ENCODE results near the gene ITSN1. TPM values are rescaled to one million over a fixed set of nuclear protein-coding genes. Genes with fewer than 3 reads are reported as not detected.

The ITSN1 gene
- total RNA-seq (10 to 100 TPM; 17.1 to 83.5 (median 47.7) TPM), polyA plus RNA-seq (10 to 100 TPM in 1 of 3 donors, 1 to 10 TPM in 2; 6.0 to 10.7 (median 9.4) TPM)
- long read RNA-seq, donor 1: 0 reads
- long read RNA-seq, donor 2, partial matches to known transcripts: 521 of 527 reads
- long read RNA-seq, donor 2, other reads (novel, unspliced or antisense): 5 of 527 reads
- long read RNA-seq, donor 3: 0 reads
- long read RNA-seq, donor 4: 0 reads
- long read RNA-seq, donor 5: 0 reads
- long read RNA-seq, donor 6, full-length matches to known transcripts: 6 of 6 reads
- long read RNA-seq, donor 6, partial matches to known transcripts: 0 of 6 reads
- long read RNA-seq, donor 6, other reads (novel, unspliced or antisense): 0 of 6 reads
- long read RNA-seq, donor 7: 0 reads
- long read RNA-seq, donor 8, partial matches to known transcripts: 7 of 7 reads
- long read RNA-seq, donor 8, other reads (novel, unspliced or antisense): 0 of 7 reads
- long read RNA-seq, donor 9, partial matches to known transcripts: 0 of 1 reads
- long read RNA-seq, donor 9, other reads (novel, unspliced or antisense): 0 of 1 reads
- long read RNA-seq, donor 10: 0 reads

DNA sequence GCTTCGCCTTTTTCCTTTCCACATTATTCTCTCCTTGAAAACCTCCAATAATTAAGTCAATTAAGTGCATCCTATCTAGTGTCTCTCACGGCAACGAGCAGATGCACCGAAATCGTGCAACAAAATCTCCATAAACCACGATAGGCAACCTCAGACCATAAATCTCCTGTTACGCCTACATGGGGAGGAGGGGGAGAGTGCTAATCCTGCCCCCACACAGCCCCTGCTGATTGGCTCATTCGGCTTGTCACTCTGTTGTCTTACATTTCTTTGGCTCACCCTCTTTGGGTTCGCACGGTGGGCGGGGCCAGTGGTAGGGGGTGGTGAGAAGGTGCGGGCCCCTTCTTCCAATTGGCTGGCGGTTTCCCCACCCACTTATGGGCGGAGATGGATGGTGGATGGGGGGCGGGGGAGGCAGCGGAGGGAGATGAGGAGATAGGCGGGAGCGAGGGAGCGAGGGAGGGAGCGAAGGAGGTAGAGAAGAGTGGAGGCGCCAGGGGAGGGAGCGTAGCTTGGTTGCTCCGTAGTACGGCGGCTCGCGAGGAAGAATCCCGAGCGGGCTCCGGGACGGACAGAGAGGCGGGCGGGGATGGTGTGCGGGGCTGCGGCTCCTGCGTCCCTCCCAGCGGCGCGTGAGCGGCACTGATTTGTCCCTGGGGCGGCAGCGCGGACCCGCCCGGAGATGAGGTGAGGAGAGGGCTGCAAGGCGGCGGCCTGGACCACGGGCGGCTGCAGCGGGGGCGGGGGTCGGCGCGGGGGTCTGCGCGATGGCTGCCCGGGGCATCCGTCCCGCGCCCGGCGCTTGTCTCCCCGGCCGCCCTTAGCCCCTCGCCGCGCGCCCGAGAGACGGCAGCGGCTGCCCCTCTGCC, at the start of gene ITSN1:
ITSN1 (plus strand) TSS at position 475 of the 869 bp plus-strand sequence. CDS start 76,328 bp downstream, outside the sequence.
- 1% methylated on average over 41 to 70 of the region's 71 CpGs for WGBS, 5 donors
- no peaks in the 10 kb centered on the region for H3K9me3 ChIP-seq
- TF ChIP-seq, protein P1, sequence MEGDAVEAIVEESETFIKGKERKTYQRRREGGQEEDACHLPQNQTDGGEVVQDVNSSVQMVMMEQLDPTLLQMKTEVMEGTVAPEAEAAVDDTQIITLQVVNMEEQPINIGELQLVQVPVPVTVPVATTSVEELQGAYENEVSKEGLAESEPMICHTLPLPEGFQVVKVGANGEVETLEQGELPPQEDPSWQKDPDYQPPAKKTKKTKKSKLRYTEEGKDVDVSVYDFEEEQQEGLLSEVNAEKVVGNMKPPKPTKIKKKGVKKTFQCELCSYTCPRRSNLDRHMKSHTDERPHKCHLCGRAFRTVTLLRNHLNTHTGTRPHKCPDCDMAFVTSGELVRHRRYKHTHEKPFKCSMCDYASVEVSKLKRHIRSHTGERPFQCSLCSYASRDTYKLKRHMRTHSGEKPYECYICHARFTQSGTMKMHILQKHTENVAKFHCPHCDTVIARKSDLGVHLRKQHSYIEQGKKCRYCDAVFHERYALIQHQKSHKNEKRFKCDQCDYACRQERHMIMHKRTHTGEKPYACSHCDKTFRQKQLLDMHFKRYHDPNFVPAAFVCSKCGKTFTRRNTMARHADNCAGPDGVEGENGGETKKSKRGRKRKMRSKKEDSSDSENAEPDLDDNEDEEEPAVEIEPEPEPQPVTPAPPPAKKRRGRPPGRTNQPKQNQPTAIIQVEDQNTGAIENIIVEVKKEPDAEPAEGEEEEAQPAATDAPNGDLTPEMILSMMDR (IDR thresholded peaks at IDR 0.05): no peak
- TF ChIP-seq POLR2AphosphoS5 (IDR thresholded peaks at IDR 0.05) (peak; percentile 83 to 93 (median 92)), EP300 (IDR thresholded peaks at IDR 0.05) (no peak), POLR2A (IDR thresholded peaks at IDR 0.05) (peak in 2 of 4 donors; percentile 68 to 79)
- H3K4me3 ChIP-seq: peak within 1 kb of the TSS; percentile 96 to 98 (median 96)
- intact Hi-C loops (cut with DNase I; ENCODE audit: low total_unique reads): no loop called here
- H3K4me1 ChIP-seq: peaks cover 11 to 61% (median 39%) of the 10 kb centered on the region in 4 donors
- peak within 1 kb of the TSS; percentile 89 to 95 (median 92) for H3K27ac ChIP-seq
- DNase-seq: peak; percentile 100
- no peaks in the 10 kb centered on the region for H3K36me3 ChIP-seq
- no peaks in the 10 kb centered on the region for H3K27me3 ChIP-seq

DNA sequence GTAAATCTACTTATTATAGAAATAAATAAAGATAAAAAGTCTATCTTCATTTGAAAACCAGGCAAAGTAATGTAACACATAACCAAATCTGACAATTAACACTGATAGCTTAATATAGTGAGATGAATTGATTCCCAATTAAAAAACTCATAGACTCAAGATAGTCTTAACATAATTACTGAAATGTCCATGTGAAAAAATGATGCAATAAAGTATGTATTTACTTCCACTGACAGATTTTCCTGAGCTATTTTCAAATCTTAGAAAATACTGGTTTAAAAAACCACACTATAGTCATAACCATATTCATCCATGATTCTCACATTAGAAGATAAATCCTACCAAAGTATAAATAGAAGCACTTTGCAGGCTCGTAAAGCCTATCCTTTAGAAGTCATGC, 44.2 kb upstream of the ITSN1 start:
- Histone ChIP-seq H3K27me3 (no peaks in the 10 kb centered on the region), H3K4me3 (no peak overlapping the region), H3K9me3 (no peaks in the 10 kb centered on the region), H3K27ac (no peak overlapping the region), H3K4me1 (no peaks in the 10 kb centered on the region), H3K36me3 (peaks cover 27 to 93% (median 89%) of the 10 kb centered on the region in 4 donors)
- 73 to 93% (median 91%) methylated on average over 1 of the region's 1 CpG for WGBS, 5 donors
- no peak for TF ChIP-seq EP300 (IDR thresholded peaks at IDR 0.05)
- no peak for TF ChIP-seq POLR2AphosphoS5 (IDR thresholded peaks at IDR 0.05)
- TF ChIP-seq, protein P1 (IDR thresholded peaks at IDR 0.05): no peak
- no peak for TF ChIP-seq POLR2A (IDR thresholded peaks at IDR 0.05)
- DNase-seq: no peak
- intact Hi-C loops (cut with DNase I; ENCODE audit: low total_unique reads): no loop called here

DNA sequence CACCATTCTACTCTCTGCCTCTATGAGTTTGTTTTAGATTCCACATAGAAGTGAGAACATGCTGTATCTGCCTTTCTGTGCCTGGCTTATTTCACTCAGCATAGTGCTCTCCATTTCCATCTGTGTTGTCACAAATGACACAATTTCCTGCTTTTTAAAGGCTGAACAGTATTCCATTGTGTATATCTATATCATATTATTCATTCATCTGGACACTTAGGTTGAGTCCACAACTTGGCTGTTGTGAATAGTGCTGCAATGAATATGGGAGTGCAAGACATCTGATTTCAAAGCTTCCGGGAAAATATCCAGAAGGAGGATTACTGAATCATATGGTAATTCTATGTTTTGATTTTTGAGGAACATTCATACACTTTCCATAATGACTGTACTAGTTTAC, 33.7 kb upstream of the ITSN1 start:
- no peaks in the 10 kb centered on the region for H3K4me1 ChIP-seq
- H3K36me3 ChIP-seq: peaks cover 12 to 79% (median 66%) of the 10 kb centered on the region in 4 donors
- DNase-seq: peak in 1 of 2 donors; percentile 4
- no peak overlapping the region for H3K4me3 ChIP-seq
- no peaks in the 10 kb centered on the region for H3K27me3 ChIP-seq
- TF ChIP-seq POLR2AphosphoS5 (IDR thresholded peaks at IDR 0.05): peak in 1 of 3 donors; percentile 6
- TF ChIP-seq, protein P1 (IDR thresholded peaks at IDR 0.05): no peak
- 48 to 71% (median 69%) methylated on average over 1 of the region's 1 CpG for WGBS, 5 donors
- intact Hi-C loops (cut with DNase I; ENCODE audit: low total_unique reads): loop anchor here (10.0 kb wide), 1 partner anchor 74 kb away; no protein-coding TSS in a partner anchor
- peak overlapping the region in 2 of 5 donors; percentile 2 to 33 for H3K27ac ChIP-seq
- no peaks in the 10 kb centered on the region for H3K9me3 ChIP-seq
